GM04503 (cell line): ENCODE results near the gene CDH13.

Experiments used
- DNase-seq: peaks from one replicate; pipeline ENCODE4 v3.0.0-alpha.2; 2012; ENCODE audit warnings: low read depth

The CDH13 gene

GRCh38 chr16:82788919-82789318, 162.2 kb downstream of the CDH13 start:
- no peak for DNase-seq

DNA sequence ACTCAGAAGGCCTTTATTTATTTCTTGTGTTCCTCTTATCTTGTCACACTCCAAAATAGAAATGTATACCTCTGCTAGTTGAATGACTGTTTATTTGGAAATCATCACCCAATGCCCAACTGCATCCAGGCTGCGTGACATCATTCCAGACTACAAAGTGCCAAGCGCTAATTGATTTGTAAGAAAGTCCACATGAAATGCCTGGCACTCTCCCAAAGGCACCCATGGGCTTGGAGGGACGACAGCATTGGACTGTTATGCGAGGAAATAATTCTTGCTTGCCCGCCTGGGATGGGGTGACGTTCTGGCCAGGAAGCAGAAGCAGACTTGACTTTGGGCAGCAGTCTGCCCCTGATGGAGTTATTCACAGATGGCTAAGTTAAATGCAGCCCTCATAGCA, 165.9 kb downstream of the CDH13 start:
- no peak for DNase-seq

- no peak for DNase-seq
Observed at GRCh38 chr16:82793528-82794245, 166.9 kb downstream of the CDH13 start.

DNA sequence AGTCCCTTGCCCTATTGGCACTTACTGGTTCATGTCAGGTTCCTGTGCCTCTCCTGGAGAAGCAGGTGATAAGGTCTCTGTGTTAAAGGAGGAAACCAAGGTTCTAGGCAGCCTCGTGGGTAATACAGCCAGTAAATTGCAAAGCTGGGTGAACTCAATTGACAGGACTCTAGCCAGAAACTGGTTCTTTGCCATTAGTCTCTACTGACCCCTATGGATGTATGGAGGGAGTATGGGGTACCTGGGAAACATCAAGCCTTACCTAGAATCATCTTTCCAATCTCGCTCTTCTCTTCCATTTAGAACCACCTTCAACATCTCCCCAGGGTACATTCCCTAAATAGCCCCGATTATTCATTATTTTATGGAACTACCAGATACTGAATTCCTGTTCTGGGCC, 169.3 kb downstream of the CDH13 start:
- DNase-seq: no peak

GRCh38 chr16:82801361-82801760, 174.6 kb downstream of the CDH13 start:
- DNase-seq: no peak

- DNase-seq: no peak
Observed at GRCh38 chr16:82805866-82806265, 179.1 kb downstream of the CDH13 start.

- DNase-seq: no peak
Observed at GRCh38 chr16:82807311-82807710, 180.5 kb downstream of the CDH13 start.

- no peak for DNase-seq
Observed at GRCh38 chr16:82808036-82808435, 181.3 kb downstream of the CDH13 start.

GRCh38 chr16:82810077-82810476, 183.3 kb downstream of the CDH13 start:
- DNase-seq: no peak

- no peak for DNase-seq
Observed at GRCh38 chr16:82814059-82814458, 187.3 kb downstream of the CDH13 start.

- no peak for DNase-seq
Observed at GRCh38 chr16:82819286-82819685, 192.5 kb downstream of the CDH13 start.

DNA sequence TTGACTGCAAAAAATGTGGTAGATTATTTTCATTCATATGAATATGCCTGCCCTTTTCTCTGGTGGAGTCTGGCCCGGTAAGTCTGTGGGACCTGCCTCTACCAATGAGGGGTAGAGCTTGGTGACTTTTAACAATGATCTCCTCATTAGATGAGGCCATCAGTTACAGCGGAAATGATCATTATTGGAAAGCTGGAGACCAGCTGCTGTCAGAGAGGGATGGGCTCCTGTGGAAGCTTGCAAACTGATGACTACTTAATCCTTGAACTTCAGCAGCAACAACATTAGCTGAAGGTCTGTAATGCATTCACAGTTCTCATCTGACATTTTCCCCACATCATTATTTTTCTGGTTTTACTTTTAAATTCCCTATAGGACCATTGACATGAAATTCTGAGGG, 194.1 kb downstream of the CDH13 start:
- no peak for DNase-seq

GRCh38 chr16:82824408-82824807, 197.6 kb downstream of the CDH13 start:
- no peak for DNase-seq

- no peak for DNase-seq
Observed at GRCh38 chr16:82829301-82829700, 202.5 kb downstream of the CDH13 start.

GRCh38 chr16:82830944-82831343, 204.2 kb downstream of the CDH13 start:
- no peak for DNase-seq

DNA sequence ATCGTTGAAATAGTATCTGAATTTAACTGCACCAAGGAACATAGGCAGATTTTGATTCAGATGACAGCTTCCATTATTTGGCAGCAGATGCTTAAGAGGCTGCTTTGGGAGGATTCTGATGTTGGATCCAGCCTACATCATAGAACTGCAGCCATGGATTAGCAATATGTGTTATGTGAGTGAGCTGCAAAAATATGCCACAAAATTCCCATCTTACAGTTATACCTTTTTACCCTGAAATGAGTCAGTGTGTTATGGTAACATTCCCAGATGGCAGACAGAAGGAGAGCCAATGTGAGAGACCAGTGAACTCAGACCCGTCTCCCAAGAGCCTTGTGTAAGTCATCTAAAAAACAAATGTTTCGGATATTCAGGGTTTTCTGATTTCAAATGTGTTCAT, 206.1 kb downstream of the CDH13 start:
- DNase-seq: peak; percentile 58

- DNase-seq: no peak
Observed at GRCh38 chr16:82833378-82833993, 206.7 kb downstream of the CDH13 start.

DNA sequence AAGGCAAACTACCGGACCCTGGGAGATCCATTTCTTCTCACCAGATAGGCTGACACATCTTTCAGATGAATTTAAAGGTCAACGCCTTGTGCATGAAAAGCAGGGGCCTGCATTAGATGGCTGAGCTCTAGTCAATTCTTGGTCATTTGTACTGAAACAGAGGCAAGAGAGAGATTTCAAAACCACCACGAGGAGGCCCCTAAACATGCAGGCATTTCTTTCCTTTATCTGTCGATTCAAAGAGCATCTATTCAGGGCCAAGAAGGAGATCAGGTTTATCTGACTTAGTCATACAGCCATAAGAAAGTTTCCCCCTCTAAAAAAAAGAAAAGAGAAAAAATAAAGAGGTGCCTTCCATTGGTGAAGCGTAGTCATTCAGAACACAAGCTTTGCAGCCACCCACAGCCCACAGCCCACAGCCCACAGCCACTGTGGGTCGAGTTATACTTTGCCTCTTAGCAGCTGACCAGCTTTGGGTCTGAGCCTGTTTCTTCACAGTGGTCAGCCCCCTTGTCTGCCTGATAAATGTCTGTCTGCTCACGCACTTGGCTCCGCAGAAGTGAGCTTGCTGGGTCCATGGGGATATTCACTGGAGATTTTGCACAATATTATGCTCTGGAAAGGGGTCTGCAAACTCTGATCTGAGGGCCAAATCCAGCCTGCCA, 207.5 kb downstream of the CDH13 start:
- no peak for DNase-seq

DNA sequence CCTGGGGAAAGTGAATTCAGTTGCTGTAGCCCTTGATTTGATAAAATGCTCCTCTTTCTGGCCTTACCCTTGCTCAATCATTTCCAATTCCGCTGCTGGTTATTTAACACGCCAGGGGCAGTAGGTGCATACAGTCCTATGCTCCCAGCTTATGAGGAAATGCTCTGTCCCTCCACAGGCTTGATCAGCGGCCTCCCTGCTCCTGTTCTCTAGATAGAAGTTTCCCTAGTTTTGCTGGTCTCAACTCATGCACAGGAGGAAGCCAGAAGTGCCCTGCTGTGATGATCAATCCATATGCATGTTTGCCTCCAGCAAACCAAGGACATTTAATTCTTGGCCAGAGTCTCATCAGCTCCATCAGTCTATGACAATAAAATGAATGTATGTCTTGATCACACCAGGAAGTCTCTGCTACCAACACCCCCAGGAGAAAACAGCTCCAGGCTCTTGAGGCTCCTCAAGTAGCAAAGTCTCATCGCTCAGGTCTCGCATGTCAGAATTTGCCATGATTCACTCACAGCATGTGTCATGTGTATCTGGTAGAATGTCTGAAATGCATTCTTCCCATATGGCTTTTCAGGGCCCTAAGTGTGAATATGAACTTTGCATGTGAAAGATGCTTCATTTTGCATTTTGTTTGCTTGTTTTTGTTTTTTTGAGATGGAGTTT, 208.9 kb downstream of the CDH13 start:
- DNase-seq: no peak

DNA sequence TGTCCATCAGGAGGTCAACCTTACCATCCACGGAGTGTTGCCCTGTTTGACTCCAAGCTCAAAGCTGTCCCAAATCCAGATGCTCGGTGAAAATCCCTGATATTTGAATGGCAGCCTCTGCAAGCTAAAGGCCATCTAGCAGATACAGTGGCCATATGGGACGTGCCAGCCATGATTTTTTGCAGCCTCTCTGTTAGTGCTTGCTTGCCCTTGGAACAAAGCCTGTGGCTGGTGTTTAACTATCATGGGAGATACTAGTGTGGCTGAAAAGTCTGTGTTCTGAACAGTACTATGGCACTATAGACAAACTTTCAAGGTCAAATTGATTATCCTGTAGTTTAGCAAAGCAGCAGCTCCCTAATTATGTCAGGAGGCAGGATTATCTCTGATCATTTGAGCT, 214.3 kb downstream of the CDH13 start:
- DNase-seq: no peak

DNA sequence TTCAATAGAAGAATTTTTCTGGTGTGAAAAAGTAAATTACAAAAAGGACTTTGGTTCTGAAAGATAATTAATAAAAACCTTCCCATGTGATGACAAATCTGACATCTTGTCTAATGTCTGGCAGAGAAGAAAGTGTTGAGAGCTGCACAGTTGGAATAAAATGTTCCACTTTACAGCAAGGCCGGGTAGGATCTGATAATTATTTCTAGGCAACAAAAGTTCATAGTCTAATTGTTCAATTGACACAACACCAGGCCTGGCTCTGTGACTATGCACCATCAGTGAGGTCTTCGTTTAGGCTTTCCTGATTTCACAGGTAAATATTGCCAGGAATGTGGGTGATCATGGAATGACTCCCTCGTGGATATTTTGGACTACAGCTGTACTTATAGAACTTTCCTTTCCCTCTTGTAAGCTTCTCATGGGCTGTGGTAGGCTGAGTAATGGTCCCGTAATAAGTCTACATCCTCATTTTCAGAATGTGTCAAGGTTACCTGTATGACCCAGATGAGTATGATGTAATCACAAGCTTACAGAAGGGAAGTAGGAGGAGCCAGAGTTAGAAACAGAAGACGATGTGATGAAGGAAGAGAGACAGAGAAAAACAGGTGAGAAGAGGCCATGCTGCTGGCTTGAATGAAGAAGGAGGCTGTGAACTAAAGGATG, 217.0 kb downstream of the CDH13 start:
- DNase-seq: no peak

- DNase-seq: no peak
Observed at GRCh38 chr16:82845116-82845515, 218.3 kb downstream of the CDH13 start.
